NCI-H1694 treated with DMSO at 0.1 percent for 48 hours (cell line): ENCODE results near the gene CD320.

ENCODE experiments used
- DNase-seq: peaks from one replicate; lab custom pipeline; 2025; lab: John Stamatoyannopoulos, UW

CD320 gene

DNA sequence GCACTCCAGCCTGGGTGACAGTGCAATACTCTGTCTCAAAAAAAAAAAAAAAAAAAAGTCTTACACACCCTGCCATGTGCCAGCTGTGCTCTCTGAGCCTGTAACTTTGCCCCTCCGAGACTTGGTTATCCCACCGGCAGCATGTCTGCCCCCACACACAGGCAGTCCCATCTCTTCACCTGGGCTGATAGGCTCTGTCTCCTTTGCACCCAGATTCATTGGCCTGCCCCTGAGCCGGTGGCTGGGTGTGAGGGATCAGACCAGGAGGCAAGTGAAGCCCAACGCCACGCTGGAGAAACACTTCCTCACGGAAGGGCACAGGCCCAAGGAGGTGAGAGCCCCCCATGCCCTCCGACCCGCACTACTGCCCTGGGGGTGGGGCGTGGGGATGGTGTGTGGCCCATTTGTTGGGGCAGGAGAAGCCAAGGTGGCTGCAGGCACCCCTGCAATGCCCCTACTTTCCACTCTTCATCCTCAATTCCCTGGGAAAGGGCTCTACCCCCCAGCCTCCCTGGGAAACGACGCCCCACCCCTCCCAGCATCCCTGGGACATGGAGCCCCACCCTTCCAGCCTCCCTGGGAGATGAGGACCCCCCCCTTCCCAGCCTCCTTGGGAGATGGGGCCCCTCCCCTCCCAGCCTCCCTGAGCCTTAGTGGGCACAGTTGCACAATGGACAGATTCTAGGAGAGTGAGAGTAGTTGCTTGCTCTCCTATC lies 53.7 kb downstream of the CD320 start:
- no peak for DNase-seq

DNA sequence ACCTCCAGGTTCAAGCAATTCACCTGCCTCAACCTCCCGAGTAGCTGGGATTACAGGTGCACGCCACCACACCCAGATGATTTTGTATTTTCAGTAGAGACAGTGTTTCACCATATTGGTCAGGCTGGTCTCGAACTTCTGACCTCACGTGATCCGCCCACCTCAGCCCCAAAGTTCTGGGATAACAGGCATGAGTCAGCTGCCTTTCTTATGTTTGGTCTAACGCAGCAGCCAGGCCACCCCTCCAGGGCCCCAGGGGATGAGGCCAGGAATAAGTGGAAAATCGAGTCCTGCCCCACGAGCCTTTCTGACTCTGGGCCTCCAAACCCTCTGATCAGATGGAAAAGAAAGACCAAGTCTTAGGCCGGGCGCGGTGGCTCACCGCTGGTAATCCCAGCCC lies 54.5 kb downstream of the CD320 start:
- DNase-seq = no peak

DNA sequence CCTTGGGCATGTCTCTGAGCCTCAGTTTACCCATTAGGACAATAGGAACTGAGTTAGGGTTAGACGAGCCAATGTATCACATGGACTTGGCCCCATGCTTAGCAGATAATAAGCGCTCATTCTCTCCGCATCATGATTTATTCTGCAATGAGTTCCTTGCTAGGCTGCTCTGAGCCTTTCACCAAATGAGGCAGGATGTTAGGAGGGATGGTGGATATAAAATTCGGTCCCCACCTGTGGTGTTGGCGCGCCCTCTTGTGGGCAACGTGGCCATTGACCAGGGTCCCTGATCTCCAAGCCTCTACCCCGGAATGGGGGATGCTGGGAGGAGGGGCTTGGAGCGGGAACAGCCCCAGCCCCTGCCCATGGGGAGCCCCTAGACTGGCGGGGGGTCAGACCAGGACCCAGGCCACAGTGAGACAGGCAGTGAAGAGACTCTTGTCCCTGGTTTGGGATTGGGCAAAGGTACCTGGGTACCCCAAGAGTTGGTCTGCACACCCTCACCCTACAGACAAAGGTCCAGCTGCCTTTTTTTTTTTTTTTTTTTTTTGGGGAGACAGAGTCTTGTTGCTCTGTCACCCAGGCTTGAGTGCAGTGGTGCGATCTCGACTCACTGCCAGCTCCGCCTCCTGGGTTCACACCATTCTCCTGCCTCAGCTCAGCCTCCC lies 55.1 kb downstream of the CD320 start:
- peak; percentile 69 for DNase-seq
